AG09319 (cell line): ENCODE data around the gene WNT8B.
A peak's percentile ranks its signal among the peaks of the same experiment; 100 is the strongest.

Experiments
- DNase-seq: peaks from one replicate; pipeline ENCODE4 v3.0.0-alpha.2; 2010; ENCODE audit warnings: low read depth; ENCODE audit errors: extremely low read depth
- TF ChIP-seq, protein P1 (sequence below): IDR thresholded peaks from 2 replicates; pipeline ENCODE4 v1.5.1; 2011; ENCODE audit warnings: low read depth, mild to moderate bottlenecking, inconsistent platforms, low read length, moderate library complexity

Gene WNT8B

DNA sequence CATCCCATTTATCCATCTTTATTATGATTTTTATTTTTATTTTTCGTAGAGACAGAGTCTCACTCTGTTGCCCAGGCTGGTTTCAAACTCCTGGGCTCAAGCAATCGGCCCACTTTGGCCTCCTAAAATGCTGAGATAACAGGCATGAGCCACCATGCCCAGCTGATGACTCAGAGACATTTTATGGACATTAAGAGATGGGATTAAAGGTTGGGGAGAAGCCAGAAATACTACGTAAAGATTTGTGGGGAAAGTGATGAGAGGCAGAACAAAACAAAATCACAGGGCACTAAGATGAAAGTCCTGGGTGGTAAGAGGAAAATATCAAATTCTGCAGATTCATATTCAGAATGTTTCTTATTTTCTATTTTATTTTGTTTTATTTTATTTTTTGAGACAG is 7.6 kb downstream of the WNT8B start:
- no peak for DNase-seq
- TF ChIP-seq, protein P1, sequence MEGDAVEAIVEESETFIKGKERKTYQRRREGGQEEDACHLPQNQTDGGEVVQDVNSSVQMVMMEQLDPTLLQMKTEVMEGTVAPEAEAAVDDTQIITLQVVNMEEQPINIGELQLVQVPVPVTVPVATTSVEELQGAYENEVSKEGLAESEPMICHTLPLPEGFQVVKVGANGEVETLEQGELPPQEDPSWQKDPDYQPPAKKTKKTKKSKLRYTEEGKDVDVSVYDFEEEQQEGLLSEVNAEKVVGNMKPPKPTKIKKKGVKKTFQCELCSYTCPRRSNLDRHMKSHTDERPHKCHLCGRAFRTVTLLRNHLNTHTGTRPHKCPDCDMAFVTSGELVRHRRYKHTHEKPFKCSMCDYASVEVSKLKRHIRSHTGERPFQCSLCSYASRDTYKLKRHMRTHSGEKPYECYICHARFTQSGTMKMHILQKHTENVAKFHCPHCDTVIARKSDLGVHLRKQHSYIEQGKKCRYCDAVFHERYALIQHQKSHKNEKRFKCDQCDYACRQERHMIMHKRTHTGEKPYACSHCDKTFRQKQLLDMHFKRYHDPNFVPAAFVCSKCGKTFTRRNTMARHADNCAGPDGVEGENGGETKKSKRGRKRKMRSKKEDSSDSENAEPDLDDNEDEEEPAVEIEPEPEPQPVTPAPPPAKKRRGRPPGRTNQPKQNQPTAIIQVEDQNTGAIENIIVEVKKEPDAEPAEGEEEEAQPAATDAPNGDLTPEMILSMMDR = no peak

DNA sequence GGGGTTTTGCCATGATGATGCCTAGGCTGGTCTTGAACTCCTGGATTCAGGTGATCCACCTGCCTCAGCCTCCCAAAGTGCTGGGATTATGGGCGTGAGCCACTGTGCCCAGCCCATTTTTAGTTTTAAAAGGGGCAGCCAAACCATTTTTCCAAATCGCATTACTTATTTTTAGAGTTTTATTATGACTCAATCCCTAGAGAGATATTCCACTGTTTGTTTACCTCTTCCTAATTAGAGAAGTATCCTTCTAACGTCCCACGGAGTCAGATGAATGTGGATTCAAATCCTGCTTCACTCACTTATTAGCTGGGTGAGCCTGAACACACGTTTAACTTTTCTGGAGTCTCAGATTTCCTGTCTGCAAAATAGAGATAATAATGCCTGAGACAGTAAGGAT is 15.2 kb downstream of the WNT8B start:
- TF ChIP-seq, protein P1 = no peak
- DNase-seq = no peak

- TF ChIP-seq, protein P1 = no peak
- no peak for DNase-seq
Measured at GRCh38 chr10:100479037-100479436, 16.2 kb downstream of the WNT8B start.

GRCh38 chr10:100480002-100480401 is 17.2 kb downstream of the WNT8B start:
- DNase-seq = no peak
- TF ChIP-seq, protein P1 = no peak

GRCh38 chr10:100481462-100482081 is 18.8 kb downstream of the WNT8B start:
- TF ChIP-seq, protein P1 = no peak; the same call in 1 of the 2 replicates
- DNase-seq = peak; percentile 56

DNA sequence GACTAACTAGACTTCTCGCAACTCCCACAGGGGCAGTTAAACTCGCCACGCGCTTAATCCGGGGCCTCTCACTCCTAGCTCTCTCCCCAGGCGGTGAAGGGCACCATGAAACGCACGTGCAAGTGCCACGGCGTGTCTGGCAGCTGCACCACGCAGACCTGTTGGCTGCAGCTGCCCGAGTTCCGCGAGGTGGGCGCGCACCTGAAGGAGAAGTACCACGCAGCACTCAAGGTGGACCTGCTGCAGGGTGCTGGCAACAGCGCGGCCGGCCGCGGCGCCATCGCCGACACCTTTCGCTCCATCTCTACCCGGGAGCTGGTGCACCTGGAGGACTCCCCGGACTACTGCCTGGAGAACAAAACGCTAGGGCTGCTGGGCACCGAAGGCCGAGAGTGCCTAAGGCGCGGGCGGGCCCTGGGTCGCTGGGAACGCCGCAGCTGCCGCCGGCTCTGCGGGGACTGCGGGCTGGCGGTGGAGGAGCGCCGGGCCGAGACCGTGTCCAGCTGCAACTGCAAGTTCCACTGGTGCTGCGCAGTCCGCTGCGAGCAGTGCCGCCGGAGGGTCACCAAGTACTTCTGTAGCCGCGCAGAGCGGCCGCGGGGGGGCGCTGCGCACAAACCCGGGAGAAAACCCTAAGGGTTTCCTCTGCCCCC is 19.5 kb downstream of the WNT8B start:
- peak; percentile 48 for DNase-seq
- TF ChIP-seq, protein P1 = peak; percentile 86

- no peak for DNase-seq
- TF ChIP-seq, protein P1 = no peak
Measured at GRCh38 chr10:100482834-100483185, 20.0 kb downstream of the WNT8B start.
